GM21723 (cell line): ENCODE results near the gene PCDHGB2.
"Not testable (repeated sequence)": the region's sequence is repeated elsewhere in the genome, so short reads cannot be mapped to it uniquely, and the experiment has no call there.

Experiments
- ATAC-seq: cut with Tn5 transposase; IDR thresholded peaks from one replicate; pipeline ENCODE4 v1.9.1; 2021; ENCODE audit warnings: mild to moderate bottlenecking, moderate library complexity; ENCODE audit not compliant: unreplicated experiment

The PCDHGB2 gene

GRCh38 chr5:141383345-141383744 lies 23.6 kb downstream of the PCDHGB2 start:
- ATAC-seq: no peak

- no peak for ATAC-seq
Observed at GRCh38 chr5:141384471-141385267, 24.9 kb downstream of the PCDHGB2 start.

GRCh38 chr5:141387557-141388311 lies 27.9 kb downstream of the PCDHGB2 start, which contains the start of gene PCDHGB4:
Gene PCDHGB4, plus strand, starts transcription at chr5:141387698. Its CDS starts 187 bp downstream, at chr5:141387885.
- not testable (repeated sequence) for ATAC-seq

- no peak for ATAC-seq
Observed at GRCh38 chr5:141388661-141389060, 28.9 kb downstream of the PCDHGB2 start.

- no peak for ATAC-seq
Observed at GRCh38 chr5:141389153-141390042, 29.6 kb downstream of the PCDHGB2 start.

- ATAC-seq: no peak
Observed at GRCh38 chr5:141392429-141393198, 32.8 kb downstream of the PCDHGB2 start, which contains the start of gene PCDHGA8. Gene PCDHGA8, plus strand, starts transcription at chr5:141392633. Its CDS starts 181 bp downstream, at chr5:141392814.

- ATAC-seq: no peak
Observed at GRCh38 chr5:141393267-141393666, 33.5 kb downstream of the PCDHGB2 start.

- not testable (repeated sequence) for ATAC-seq
Observed at GRCh38 chr5:141394401-141395187, 34.8 kb downstream of the PCDHGB2 start.

- ATAC-seq: peak; percentile 99
Observed at GRCh38 chr5:141397756-141398551, 38.2 kb downstream of the PCDHGB2 start, which contains the start of gene PCDHGB5. Gene PCDHGB5, plus strand, starts transcription at chr5:141397947. Its CDS starts 181 bp downstream, at chr5:141398128.

GRCh38 chr5:141398608-141399007 lies 38.8 kb downstream of the PCDHGB2 start:
- no peak for ATAC-seq

- no peak for ATAC-seq
Observed at GRCh38 chr5:141399555-141400258, 39.9 kb downstream of the PCDHGB2 start.

- no peak for ATAC-seq
Observed at GRCh38 chr5:141402553-141403243, 42.9 kb downstream of the PCDHGB2 start, which contains the start of gene PCDHGA9. Gene PCDHGA9, plus strand, starts transcription at chr5:141402778. Its CDS starts 175 bp downstream, at chr5:141402953.

GRCh38 chr5:141403387-141403786 lies 43.6 kb downstream of the PCDHGB2 start:
- ATAC-seq: no peak

- not testable (repeated sequence) for ATAC-seq
Observed at GRCh38 chr5:141407790-141408505, 48.2 kb downstream of the PCDHGB2 start, which contains the start of gene PCDHGB6. Gene PCDHGB6, plus strand, starts transcription at chr5:141408021. Its CDS starts 182 bp downstream, at chr5:141408203.

- ATAC-seq: no peak
Observed at GRCh38 chr5:141409598-141410306, 50.0 kb downstream of the PCDHGB2 start.

GRCh38 chr5:141411575-141411974 lies 51.8 kb downstream of the PCDHGB2 start:
- ATAC-seq: no peak
